ENCODE results near the gene DCAF10.

Gene DCAF10

GRCh38 chr9:37904445-37905130, 104.0 kb downstream of the DCAF10 start:
- no peak for TF ChIP-seq CTCF (IDR thresholded peaks at IDR 0.05)

- TF ChIP-seq CTCF (IDR thresholded peaks at IDR 0.05): no peak
Observed at GRCh38 chr9:37905131-37905505, 104.5 kb downstream of the DCAF10 start.

GRCh38 chr9:37905776-37906175, 105.2 kb downstream of the DCAF10 start:
- TF ChIP-seq CTCF (IDR thresholded peaks at IDR 0.05): no peak

GRCh38 chr9:37906312-37907239, 106.0 kb downstream of the DCAF10 start:
- no peak for TF ChIP-seq CTCF (IDR thresholded peaks at IDR 0.05)

GRCh38 chr9:37908283-37908682, 107.7 kb downstream of the DCAF10 start:
- TF ChIP-seq CTCF (IDR thresholded peaks at IDR 0.05): no peak

GRCh38 chr9:37908698-37909186, 108.1 kb downstream of the DCAF10 start:
- no peak for TF ChIP-seq CTCF (IDR thresholded peaks at IDR 0.05)

- TF ChIP-seq CTCF (IDR thresholded peaks at IDR 0.05): no peak
Observed at GRCh38 chr9:37909326-37909725, 108.7 kb downstream of the DCAF10 start.

Data from LNCAP (cell line).